ENCODE results near the gene CLDN3.

The CLDN3 gene

GRCh38 chr7:73770860-73771670, 995 bp upstream of the CLDN3 start:
- no peak for DNase-seq (ENCODE audit: low spot score)

- DNase-seq (ENCODE audit: low spot score) = no peak
These were observed 529 bp downstream of the CLDN3 start for GRCh38 chr7:73769481-73770001.

- peak; percentile 23 for DNase-seq (ENCODE audit: low spot score)
These were observed 1.2 kb downstream of the CLDN3 start for GRCh38 chr7:73768641-73769480.

GRCh38 chr7:73766556-73767229, 3.4 kb downstream of the CLDN3 start:
- DNase-seq (ENCODE audit: low spot score) = no peak

- no peak for DNase-seq (ENCODE audit: low spot score)
These were observed 7.4 kb downstream of the CLDN3 start for GRCh38 chr7:73762659-73762999.

- DNase-seq (ENCODE audit: low spot score) = no peak
These were observed 8.0 kb downstream of the CLDN3 start for GRCh38 chr7:73761854-73762658.

- DNase-seq (ENCODE audit: low spot score) = no peak
These were observed 11.4 kb downstream of the CLDN3 start for GRCh38 chr7:73758581-73759138.

- DNase-seq (ENCODE audit: low spot score) = no peak
These were observed 19.9 kb downstream of the CLDN3 start for GRCh38 chr7:73749931-73750776.

GRCh38 chr7:73746378-73746777, 23.7 kb downstream of the CLDN3 start:
- no peak for DNase-seq (ENCODE audit: low spot score)

GRCh38 chr7:73742753-73743641, 27.1 kb downstream of the CLDN3 start:
- DNase-seq (ENCODE audit: low spot score) = peak; percentile 100

- peak; percentile 72 for DNase-seq (ENCODE audit: low spot score)
These were observed 27.7 kb downstream of the CLDN3 start for GRCh38 chr7:73742338-73742752.

- peak; percentile 66 for DNase-seq (ENCODE audit: low spot score)
These were observed 28.5 kb downstream of the CLDN3 start for GRCh38 chr7:73741600-73741999.

- peak; percentile 82 for DNase-seq (ENCODE audit: low spot score)
These were observed 29.3 kb downstream of the CLDN3 start for GRCh38 chr7:73740771-73741170.

- DNase-seq (ENCODE audit: low spot score) = no peak
These were observed 29.9 kb downstream of the CLDN3 start for GRCh38 chr7:73740212-73740611.

GRCh38 chr7:73739387-73739767, 30.7 kb downstream of the CLDN3 start:
- DNase-seq (ENCODE audit: low spot score) = no peak

GRCh38 chr7:73738612-73739386, 31.3 kb downstream of the CLDN3 start, which contains the start of gene ABHD11:
Gene ABHD11, minus strand, starts transcription at chr7:73738802. Its CDS starts 32 bp downstream, at chr7:73738770.
- DNase-seq (ENCODE audit: low spot score) = peak; percentile 99

GRCh38 chr7:73738220-73738611, 31.9 kb downstream of the CLDN3 start:
- peak; percentile 64 for DNase-seq (ENCODE audit: low spot score)

GRCh38 chr7:73737491-73738219, 32.4 kb downstream of the CLDN3 start:
- DNase-seq (ENCODE audit: low spot score) = no peak

Data from kidney tubule cell (primary cell).